Measurements from ENCODE around the gene KCP.

GRCh38 chr7:128833946-128834325 lies 76.6 kb downstream of the KCP start:
- TF ChIP-seq CTCF (conservative IDR thresholded peaks at IDR 0.05; ENCODE audit: low read length) (no peak), EZH2phosphoT487 (IDR thresholded peaks at IDR 0.05; ENCODE audit: borderline replicate concordance) (no peak)
